NCI-H2196 (cell line): ENCODE data around the gene DAB2IP.

Experiments
- DNase-seq: peaks from one replicate; lab custom pipeline; 2025; ENCODE audit not compliant: unreplicated experiment; lab: John Stamatoyannopoulos, UW

The DAB2IP gene

GRCh38 chr9:121625590-121625989, 25.8 kb upstream of the DAB2IP start:
- no peak for DNase-seq

DNA sequence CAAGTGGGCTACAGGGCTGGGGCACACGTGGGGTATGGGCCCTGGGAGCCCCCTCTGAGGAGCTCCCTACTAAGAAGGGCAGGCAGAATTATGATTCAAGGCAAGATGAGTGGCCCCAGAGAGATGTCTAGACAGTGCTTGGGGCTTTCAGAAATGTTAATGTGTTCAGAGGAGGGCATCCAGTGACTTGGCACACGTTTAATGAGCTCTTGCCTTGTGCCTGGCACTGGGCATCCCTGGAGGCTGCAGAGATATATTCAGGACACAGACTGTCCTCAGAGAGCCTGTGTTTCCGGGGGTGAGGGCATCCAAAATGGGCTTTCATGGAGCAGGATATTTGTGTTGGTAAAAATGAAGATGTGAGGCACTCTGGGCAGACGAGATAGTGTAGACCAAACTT, 25.4 kb upstream of the DAB2IP start:
- no peak for DNase-seq

DNA sequence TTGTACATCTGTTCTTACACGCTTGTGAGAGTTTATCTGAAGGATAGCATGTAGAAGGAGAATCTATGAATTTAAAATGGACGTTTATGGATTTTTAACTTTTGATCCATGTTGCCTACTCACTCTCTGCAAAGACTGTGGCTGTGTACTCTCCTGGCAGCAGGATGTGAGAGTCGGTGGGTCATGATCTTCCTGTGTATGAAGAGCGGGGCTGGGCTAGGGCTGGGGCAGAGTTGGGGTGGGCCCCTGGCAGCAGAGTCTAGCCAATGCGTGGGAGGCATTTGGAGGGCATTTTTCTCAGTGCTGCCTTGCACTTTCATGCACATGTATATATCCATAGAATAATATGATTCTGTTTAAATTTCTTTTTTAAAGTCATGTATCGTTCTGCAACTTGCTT, 24.0 kb upstream of the DAB2IP start:
- DNase-seq, result no peak

DNA sequence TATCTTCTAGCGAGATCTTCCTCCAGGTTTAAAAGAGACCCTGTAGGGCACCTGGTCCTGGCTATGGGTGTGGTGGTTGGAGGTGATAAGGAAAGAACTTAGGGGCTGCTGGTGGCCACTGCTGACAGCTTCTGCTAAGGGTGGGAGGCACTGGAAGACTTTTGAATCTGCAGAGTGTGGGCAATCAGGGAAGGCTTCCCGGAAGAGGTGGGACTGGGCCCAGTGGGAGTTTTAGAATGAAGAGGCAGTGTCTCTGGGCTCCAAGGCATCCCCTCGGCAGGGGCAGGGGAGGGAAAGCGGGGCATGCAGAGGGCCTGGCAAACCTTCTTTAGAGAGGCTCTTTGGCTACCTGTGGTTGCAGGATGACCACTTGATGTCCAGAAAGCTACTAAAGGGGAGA, 23.0 kb upstream of the DAB2IP start:
- DNase-seq, result no peak

GRCh38 chr9:121631115-121631514, 20.3 kb upstream of the DAB2IP start:
- no peak for DNase-seq

DNA sequence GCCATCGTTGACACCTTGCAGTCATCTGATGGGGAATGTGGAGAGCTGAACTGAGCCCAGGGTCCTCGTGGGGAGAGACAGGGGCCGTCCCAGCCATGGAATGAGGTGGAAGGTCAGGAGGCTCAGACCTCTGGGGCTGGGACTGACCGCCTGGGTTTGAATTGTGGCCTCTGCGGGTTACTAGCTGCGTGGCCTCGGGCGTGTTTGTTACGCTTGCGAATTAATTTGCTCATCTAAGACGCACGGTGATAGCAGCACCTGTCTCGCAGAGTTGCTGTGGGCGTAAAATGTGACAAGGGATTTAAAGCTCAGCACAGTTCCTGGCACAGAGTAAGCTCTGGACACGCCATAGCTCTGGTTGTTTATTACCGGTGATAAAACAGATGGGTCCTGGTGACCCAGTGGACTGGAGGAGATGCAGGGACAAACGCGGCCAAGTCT, 19.4 kb upstream of the DAB2IP start:
- no peak for DNase-seq

GRCh38 chr9:121633119-121633714, 18.2 kb upstream of the DAB2IP start:
- no peak for DNase-seq

DNA sequence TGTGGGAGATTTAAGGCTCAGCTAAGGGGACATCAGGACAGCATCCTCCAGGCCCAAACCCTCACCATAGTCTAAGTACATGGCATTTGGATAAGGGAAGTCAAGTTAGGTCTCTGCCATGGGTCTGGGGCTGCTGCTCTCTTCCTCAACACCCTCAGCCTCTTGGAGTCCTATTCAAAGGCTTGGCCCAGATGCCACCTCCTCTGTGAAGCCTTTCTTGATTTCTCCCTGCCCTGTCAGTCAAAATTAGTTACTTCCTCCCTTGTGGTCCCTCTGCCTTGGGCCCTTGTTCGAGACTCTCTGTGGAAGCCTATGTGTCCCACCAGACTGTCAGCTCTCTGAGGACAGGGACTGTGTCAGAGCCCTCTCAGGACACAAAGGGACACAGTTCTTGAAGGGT, 17.7 kb upstream of the DAB2IP start:
- DNase-seq, result no peak

DNA sequence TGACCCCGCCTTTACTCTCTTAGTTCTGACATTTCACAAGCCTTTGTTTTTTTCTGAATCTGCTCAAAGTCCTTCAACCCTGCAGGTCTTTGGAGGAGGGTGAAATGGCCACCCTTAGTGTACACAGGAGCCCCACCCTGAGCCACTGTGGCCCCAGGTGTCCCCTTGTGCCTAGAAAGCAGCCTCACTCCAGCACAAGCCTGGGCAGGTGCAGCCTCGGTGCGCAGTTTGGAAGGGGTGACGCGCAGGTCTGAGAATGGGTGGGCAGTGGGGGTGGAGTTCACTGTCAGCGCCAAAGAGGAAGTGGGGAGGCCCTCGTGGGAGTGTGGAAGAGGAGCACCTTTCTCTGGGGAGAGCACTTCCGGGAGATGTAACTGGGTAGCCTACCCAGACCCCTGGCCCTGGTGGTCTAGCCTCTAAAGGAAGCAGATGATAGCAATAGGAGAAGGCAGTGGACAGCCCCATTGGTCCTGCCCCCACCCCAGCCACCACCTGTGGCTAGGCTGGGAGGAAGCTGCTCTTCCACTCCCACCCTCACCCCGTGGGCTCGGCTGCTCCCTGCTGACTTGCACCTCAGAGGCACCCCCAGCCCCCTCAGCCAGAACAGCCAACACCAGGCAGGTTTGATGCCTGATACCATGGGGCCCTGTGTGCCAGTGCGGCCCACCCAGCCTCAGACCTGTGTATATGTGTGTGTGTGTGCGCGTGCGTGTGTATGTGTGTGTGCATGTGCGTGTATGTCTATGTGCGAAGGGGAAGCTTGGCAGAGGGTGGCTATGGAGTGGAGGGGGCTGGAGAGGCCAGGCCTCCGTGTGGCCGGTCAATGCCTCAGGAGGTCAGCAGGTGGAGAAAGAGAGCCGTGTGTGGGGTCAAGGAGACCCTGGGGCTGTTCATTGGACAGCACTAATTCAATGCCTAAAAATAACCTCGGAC, 16.8 kb upstream of the DAB2IP start:
- no peak for DNase-seq

DNA sequence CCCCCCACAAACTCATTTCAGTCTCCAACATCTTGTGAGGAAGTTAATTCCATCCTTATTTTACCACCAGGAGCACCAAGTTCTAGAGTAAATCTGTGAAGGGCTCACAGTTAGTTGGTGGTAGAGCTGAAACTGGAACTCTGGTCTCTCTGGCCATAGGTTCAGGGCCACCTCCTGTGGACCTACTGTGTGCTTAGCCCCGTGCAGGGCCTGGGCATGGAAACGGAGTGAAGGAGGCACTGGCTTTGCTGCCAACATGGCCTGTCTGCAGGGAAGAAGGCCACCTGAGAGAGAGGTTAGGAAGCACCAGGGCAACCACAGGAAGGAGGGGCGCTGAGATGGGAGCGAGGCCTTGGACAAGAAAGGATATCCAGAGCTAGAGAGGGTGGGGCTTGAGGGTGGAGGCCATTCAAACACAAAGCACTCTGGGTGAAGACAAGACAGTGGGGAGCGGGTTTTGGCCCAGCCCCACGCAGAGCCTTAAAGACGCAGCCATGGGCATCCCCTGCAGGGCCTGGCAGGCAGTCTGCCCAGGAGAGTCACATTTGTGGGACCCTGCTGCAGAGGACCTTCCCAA, 16.0 kb upstream of the DAB2IP start:
- DNase-seq, result no peak

GRCh38 chr9:121636341-121636865, 15.0 kb upstream of the DAB2IP start:
- DNase-seq, result no peak

DNA sequence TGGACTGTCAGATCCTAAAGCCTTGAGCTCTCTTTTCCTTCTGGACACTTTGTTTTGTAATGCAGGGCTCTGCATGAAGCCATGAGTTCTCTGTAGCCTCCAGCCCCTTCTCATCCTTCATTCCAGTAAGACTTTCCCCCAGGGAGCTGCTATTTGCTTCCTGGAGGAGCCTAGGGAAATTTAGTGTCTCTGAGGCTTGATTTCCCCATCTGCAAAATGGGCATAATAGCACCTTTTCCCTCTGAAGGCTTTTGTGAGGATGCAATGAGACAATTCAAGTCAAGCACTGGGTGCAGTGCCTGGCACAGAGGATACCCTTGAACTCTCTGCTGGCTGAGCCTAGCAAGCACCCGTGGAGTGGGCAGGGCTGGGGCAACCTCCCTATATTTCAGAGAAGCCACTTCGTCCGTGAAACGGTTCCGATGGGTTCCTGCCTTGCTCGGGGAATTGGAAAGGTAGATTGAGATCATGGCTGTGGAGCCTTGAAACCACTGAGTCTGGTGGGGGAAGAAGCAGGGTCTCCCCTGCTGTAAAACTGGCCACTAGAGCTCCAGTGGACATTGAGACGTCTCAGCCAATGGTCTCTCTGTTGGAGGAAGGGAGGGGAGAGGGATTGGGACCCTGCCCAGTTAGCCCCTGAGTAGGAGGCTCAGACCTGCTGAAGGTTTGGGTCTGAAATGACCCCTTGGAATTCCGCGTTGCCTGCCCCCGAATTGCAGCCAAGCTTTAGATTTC, 14.3 kb upstream of the DAB2IP start:
- DNase-seq, result no peak

DNA sequence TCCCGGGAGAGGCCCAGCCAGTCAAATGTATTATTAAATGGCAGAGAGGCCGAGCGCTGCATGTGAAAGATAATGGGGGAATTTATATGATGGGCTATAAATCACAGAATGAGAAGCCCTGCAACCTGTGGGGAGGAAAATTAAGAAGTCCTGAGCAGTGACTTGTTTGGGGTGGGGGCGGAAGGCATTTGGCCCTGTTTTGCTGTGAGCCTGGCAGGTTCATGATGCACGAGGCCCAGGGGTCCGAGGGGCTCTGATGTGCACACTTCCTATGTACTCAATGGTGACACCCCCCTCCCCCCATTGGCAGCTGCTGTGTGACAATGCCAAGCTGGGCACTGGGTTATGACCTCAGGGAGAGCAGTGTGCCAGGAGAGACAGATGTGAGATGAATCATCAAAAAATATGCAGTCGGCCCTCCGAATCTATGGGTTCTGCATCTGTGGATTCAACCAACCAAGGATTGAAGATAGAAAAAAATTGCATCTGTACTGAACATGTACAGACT, 13.7 kb upstream of the DAB2IP start:
- DNase-seq, result peak; percentile 37

GRCh38 chr9:121638399-121638798, 13.0 kb upstream of the DAB2IP start:
- DNase-seq, result no peak

DNA sequence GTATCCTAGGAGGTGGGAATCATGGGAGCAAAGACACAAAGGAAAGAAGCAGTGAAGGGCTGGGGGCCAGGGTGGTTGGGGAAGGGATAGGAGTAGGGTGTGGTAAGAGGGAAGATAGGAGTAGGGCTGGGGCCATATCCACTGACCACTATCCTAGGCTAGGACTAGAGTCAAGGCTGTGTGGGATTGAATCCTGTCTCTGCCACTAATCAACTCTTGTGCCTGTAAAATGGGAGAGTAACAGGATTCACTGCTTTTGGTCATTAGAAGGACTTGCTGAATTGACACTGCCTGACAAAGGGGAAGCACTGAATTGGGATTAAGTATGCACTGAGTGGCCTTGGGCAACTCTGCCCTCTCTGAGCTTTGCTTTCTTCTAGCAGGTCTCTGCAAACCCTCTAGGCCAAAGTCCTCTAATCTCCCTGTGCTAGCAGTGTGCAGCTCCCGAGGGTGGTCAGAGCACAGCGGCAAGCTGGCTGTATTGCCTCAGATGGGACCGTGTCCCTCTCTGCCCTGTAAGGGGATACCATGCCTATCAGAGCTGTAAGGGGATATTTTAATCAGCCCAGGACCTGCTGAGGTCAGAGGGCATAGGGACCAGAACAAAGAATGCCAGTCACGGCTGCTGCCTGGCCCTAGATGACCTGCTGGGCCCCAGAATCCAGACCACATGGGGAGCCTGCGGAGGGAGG, 12.4 kb upstream of the DAB2IP start:
- no peak for DNase-seq

DNA sequence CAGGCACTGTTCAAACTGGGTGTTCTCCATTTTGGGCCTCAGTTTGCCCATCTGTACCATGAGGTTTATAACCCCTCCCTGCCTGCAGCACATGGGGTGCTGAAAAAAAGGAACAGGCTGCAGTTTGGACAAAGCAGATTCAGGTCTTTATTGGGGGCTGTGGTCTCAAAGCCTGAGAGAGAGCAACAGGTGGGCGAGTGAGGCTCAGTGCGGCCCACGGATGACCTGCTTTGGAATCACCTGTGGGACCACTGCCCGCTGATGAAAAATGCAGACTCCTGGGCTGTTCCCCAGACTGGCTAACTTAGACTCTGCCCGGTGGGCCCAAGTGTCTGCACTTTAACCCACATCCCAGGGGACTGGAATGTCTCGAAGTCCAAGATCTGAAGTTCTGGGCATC, 11.8 kb upstream of the DAB2IP start:
- no peak for DNase-seq

DNA sequence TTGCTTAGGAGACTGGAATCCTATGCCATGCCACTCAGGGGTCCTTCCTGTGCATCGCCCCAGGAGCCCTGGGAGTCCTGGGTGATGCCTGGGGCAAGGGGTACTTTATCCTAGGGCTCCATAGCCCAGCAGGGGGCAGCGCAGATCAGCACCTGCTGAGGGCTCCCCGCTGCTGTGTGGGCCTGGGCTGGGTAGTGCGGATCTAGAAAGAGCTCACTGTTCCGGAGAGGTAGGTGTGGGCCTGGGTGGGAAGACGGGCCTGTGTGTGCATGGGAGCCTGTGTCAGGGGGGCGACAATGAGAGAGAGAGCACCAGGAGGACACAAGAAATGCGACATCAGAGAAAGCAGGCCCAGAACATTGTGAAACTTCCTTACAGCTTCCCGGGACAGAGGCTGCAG, 11.4 kb upstream of the DAB2IP start:
- DNase-seq, result peak; percentile 40

- no peak for DNase-seq
These were observed 10.8 kb upstream of the DAB2IP start for GRCh38 chr9:121640491-121641223.

GRCh38 chr9:121641224-121641611, 10.2 kb upstream of the DAB2IP start:
- no peak for DNase-seq

- DNase-seq, result no peak
These were observed 8.7 kb upstream of the DAB2IP start for GRCh38 chr9:121642758-121643157.
